Measurements from ENCODE around the gene FAM118B. TPM values are rescaled to one million over a fixed set of nuclear protein-coding genes. Genes with fewer than 3 reads are reported as not detected.

Gene FAM118B
- total RNA-seq, 2 donors from 2014 or later, result 6.7 to 36.9 TPM

- intact Hi-C loops (cut with DNase I), result no loop called here
- 76 to 79% methylated on average over 8 of the region's 8 CpGs for WGBS, 2 donors
- no peaks in the 10 kb centered on the region for H3K36me3 ChIP-seq (replicated peaks in 1 of 2; ENCODE audit: insufficient read depth in 1 of 2, low read depth in 2 of 2)
- DNase-seq (no peak), ATAC-seq (no peak)
- no peaks in the 10 kb centered on the region for H3K4me1 ChIP-seq
- no peak overlapping the region for H3K4me3 ChIP-seq
- no peaks in the 10 kb centered on the region for H3K9me3 ChIP-seq
- no peaks in the 10 kb centered on the region for H3K27me3 ChIP-seq
- TF ChIP-seq POLR2A (IDR thresholded peaks at IDR 0.05) (no peak), CTCF (IDR thresholded peaks at IDR 0.05) (no peak)
- H3K27ac ChIP-seq, result no peak overlapping the region
Measured at GRCh38 chr11:126164781-126165180, 46.8 kb upstream of the FAM118B start.

- Histone ChIP-seq H3K36me3 (replicated peaks in 1 of 2; ENCODE audit: insufficient read depth in 1 of 2, low read depth in 2 of 2) (no peaks in the 10 kb centered on the region), H3K27me3 (no peaks in the 10 kb centered on the region), H3K4me1 (no peaks in the 10 kb centered on the region), H3K27ac (no peak overlapping the region), H3K4me3 (no peak overlapping the region), H3K9me3 (no peaks in the 10 kb centered on the region)
- ATAC-seq, result no peak
- no peak for TF ChIP-seq CTCF (IDR thresholded peaks at IDR 0.05)
- TF ChIP-seq POLR2A (IDR thresholded peaks at IDR 0.05), result no peak
- DNase-seq, result no peak
- 81 to 91% methylated on average over 6 to 9 of the region's 9 CpGs for WGBS, 2 donors
- intact Hi-C loops (cut with DNase I), result no loop called here
Measured at GRCh38 chr11:126165311-126165720, 46.3 kb upstream of the FAM118B start.

GRCh38 chr11:126165757-126166156, 45.8 kb upstream of the FAM118B start:
- H3K27ac ChIP-seq, result no peak overlapping the region
- no peaks in the 10 kb centered on the region for H3K9me3 ChIP-seq
- no peak overlapping the region for H3K4me3 ChIP-seq
- ATAC-seq (no peak), DNase-seq (no peak)
- 78 to 83% methylated on average over 3 to 10 of the region's 10 CpGs for WGBS, 2 donors
- H3K27me3 ChIP-seq, result no peaks in the 10 kb centered on the region
- no peaks in the 10 kb centered on the region for H3K4me1 ChIP-seq
- TF ChIP-seq POLR2A (IDR thresholded peaks at IDR 0.05) (no peak), CTCF (IDR thresholded peaks at IDR 0.05) (no peak)
- intact Hi-C loops (cut with DNase I), result no loop called here
- H3K36me3 ChIP-seq (replicated peaks in 1 of 2; ENCODE audit: insufficient read depth in 1 of 2, low read depth in 2 of 2), result no peaks in the 10 kb centered on the region

DNA sequence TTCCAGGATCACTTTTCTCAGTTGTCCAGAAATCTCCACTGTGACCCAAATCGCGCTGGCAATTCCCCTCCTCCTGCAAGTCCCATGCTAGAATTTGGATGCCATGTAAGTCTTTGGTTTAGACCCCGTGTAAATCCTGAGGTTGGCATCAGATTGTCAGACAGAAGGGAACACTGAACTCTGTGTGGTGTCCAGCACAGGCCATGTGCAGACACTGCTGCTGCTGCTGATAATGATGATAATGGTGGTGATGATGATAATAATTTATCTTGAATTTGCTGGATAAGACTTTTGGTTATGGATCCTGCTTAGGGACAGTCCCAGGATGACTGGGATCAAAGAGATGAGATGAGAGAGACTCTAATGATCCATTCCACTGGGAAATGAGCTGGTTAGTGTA, 45.2 kb upstream of the FAM118B start:
- ATAC-seq (no peak), DNase-seq (no peak)
- 83 to 86% methylated on average over 3 of the region's 3 CpGs for WGBS, 2 donors
- Histone ChIP-seq H3K4me1 (no peaks in the 10 kb centered on the region), H3K4me3 (no peak overlapping the region), H3K9me3 (no peaks in the 10 kb centered on the region), H3K36me3 (replicated peaks in 1 of 2; ENCODE audit: insufficient read depth in 1 of 2, low read depth in 2 of 2) (no peaks in the 10 kb centered on the region), H3K27ac (no peak overlapping the region), H3K27me3 (no peaks in the 10 kb centered on the region)
- intact Hi-C loops (cut with DNase I), result no loop called here
- TF ChIP-seq POLR2A (IDR thresholded peaks at IDR 0.05) (no peak), CTCF (IDR thresholded peaks at IDR 0.05) (no peak)

GRCh38 chr11:126167488-126167887, 44.1 kb upstream of the FAM118B start:
- Histone ChIP-seq H3K36me3 (replicated peaks in 1 of 2; ENCODE audit: insufficient read depth in 1 of 2, low read depth in 2 of 2) (no peaks in the 10 kb centered on the region), H3K4me1 (no peaks in the 10 kb centered on the region), H3K27me3 (no peaks in the 10 kb centered on the region), H3K27ac (no peak overlapping the region), H3K9me3 (no peaks in the 10 kb centered on the region), H3K4me3 (no peak overlapping the region)
- WGBS, 2 donors, result 29 to 36% methylated on average over 2 of the region's 2 CpGs
- DNase-seq (no peak), ATAC-seq (no peak)
- no peak for TF ChIP-seq CTCF (IDR thresholded peaks at IDR 0.05)
- no peak for TF ChIP-seq POLR2A (IDR thresholded peaks at IDR 0.05)
- intact Hi-C loops (cut with DNase I), result no loop called here

All from body of pancreas (tissue), 4 donors.